Sciatic nerve (tissue), 2 donors: ENCODE data around the gene BMPER. TPM values are rescaled to one million over a fixed set of nuclear protein-coding genes. Genes with fewer than 3 reads are reported as not detected.

ENCODE experiments used
- ATAC-seq: fragments of 200-7000 bp; cut with Tn5 transposase; one replicate; pipeline ENCODE4 v1.9.1; 2020; ENCODE audit warnings: mild to moderate bottlenecking, moderate library complexity
- DNase-seq: peaks from one replicate; pipeline ENCODE4 v3.0.0-alpha.2; 2020; ENCODE audit warnings: low spot score
- intact Hi-C: fragments of 100-400 bp; cut with DNase I; formaldehyde crosslinking; loops from one replicate; pipeline ENCODE4 v1.14.2; 2022
- total RNA-seq: library from RNA; stranded (reverse); fragmentation: NEBNext Ultra II Directional; extraction: Animal tissue kit (Norgen Biotek cat#: 25700); gene quantifications from one replicate; pipeline ENCODE4 v1.2.1, GENCODE V29; 2021
- donor health status: DM: no; HTN: no; CAD: no.
- donor health status: DM: no; HTN: no; CAD: no.

The BMPER gene
- total RNA-seq, 1 donor from 2014 or later = 18.8 TPM

GRCh38 chr7:33886149-33886623 lies 19.2 kb upstream of the BMPER start:
- ATAC-seq = no peak
- no peak for DNase-seq
- intact Hi-C loops = no loop called here

GRCh38 chr7:33887266-33887975 lies 17.9 kb upstream of the BMPER start:
- no peak for ATAC-seq
- intact Hi-C loops = no loop called here
- no peak for DNase-seq

GRCh38 chr7:33888166-33888565 lies 17.2 kb upstream of the BMPER start:
- DNase-seq (no peak), ATAC-seq (no peak)
- intact Hi-C loops = no loop called here

- intact Hi-C loops = no loop called here
- DNase-seq (no peak), ATAC-seq (no peak)
These were observed 12.4 kb upstream of the BMPER start for GRCh38 chr7:33892945-33893344.

GRCh38 chr7:33893377-33893776 lies 12.0 kb upstream of the BMPER start:
- ATAC-seq (no peak), DNase-seq (no peak)
- intact Hi-C loops = no loop called here

- DNase-seq = peak; percentile 90
- intact Hi-C loops = no loop called here
- ATAC-seq = peak; percentile 96
These were observed 10.1 kb upstream of the BMPER start for GRCh38 chr7:33895025-33895804.

GRCh38 chr7:33900501-33900900 lies 4.8 kb upstream of the BMPER start:
- intact Hi-C loops = loop anchor here (10.0 kb wide), 1 partner anchor 136 kb away; no protein-coding TSS in a partner anchor
- no peak for ATAC-seq

GRCh38 chr7:33901199-33901598 lies 4.1 kb upstream of the BMPER start:
- DNase-seq (no peak), ATAC-seq (no peak)
- intact Hi-C loops = loop anchor here (10.0 kb wide), 1 partner anchor 136 kb away; no protein-coding TSS in a partner anchor

More at GRCh38 chr7:33900501-33900900, 4.8 kb upstream of the BMPER start:
- DNase-seq = no peak

- intact Hi-C loops = loop anchor here (10.0 kb wide), 1 partner anchor 137 kb away; no protein-coding TSS in a partner anchor
- ATAC-seq (no peak), DNase-seq (no peak)
These were observed 3.5 kb upstream of the BMPER start for GRCh38 chr7:33901847-33902246.

GRCh38 chr7:33902746-33903145 lies 2.6 kb upstream of the BMPER start:
- intact Hi-C loops = loop anchor here (10.0 kb wide), 1 partner anchor 138 kb away; no protein-coding TSS in a partner anchor
- no peak for ATAC-seq
- no peak for DNase-seq

- DNase-seq (peak; percentile 80), ATAC-seq (peak; percentile 89)
- intact Hi-C loops = loop anchor here (10.0 kb wide), 1 partner anchor 139 kb away; no protein-coding TSS in a partner anchor
These were observed 1.3 kb upstream of the BMPER start for GRCh38 chr7:33903791-33904680.

- ATAC-seq (peak; percentile 76), DNase-seq (peak; percentile 73)
- intact Hi-C loops = loop anchor here (10.0 kb wide), 1 partner anchor 140 kb away; no protein-coding TSS in a partner anchor
These were observed 504 bp upstream of the BMPER start for GRCh38 chr7:33904681-33905388.

- ATAC-seq (no peak), DNase-seq (no peak)
- intact Hi-C loops = loop anchor here (10.0 kb wide), 1 partner anchor 142 kb away; no protein-coding TSS in a partner anchor
These were observed 1.4 kb downstream of the BMPER start for GRCh38 chr7:33906697-33907096.

GRCh38 chr7:33907625-33908024 lies 2.3 kb downstream of the BMPER start:
- intact Hi-C loops = loop anchor here (10.0 kb wide), 1 partner anchor 143 kb away; no protein-coding TSS in a partner anchor
- no peak for ATAC-seq

GRCh38 chr7:33909318-33909717 lies 4.0 kb downstream of the BMPER start:
- DNase-seq (no peak), ATAC-seq (no peak)
- intact Hi-C loops = loop anchor here (10.0 kb wide), 1 partner anchor 145 kb away; no protein-coding TSS in a partner anchor

More at GRCh38 chr7:33907625-33908024, 2.3 kb downstream of the BMPER start:
- DNase-seq = no peak

GRCh38 chr7:33909755-33910154 lies 4.4 kb downstream of the BMPER start:
- intact Hi-C loops = loop anchor here (10.0 kb wide), 1 partner anchor 145 kb away; no protein-coding TSS in a partner anchor
- ATAC-seq = no peak

GRCh38 chr7:33910756-33911155 lies 5.4 kb downstream of the BMPER start:
- no peak for DNase-seq
- intact Hi-C loops = loop anchor here (1.0 kb wide), 1 partner anchor 27 kb away; no protein-coding TSS in a partner anchor
- no peak for ATAC-seq

More at GRCh38 chr7:33909755-33910154, 4.4 kb downstream of the BMPER start:
- DNase-seq = no peak
